Measurements from ENCODE around the gene HNRNPLL.

- no peak for TF ChIP-seq CTCF (IDR thresholded peaks at IDR 0.05; ENCODE audit: low read depth, low read length, missing input control)
- no peak for TF ChIP-seq JUND (IDR thresholded peaks at IDR 0.05)
- no peak for TF ChIP-seq YY1 (IDR thresholded peaks at IDR 0.05)
- no peak for TF ChIP-seq GABPA (IDR thresholded peaks at IDR 0.05 in 1 of 2, conservative IDR thresholded peaks at IDR 0.05 in 1 of 2)
- no peak for TF ChIP-seq SP1 (IDR thresholded peaks at IDR 0.05)
- no peak for TF ChIP-seq FOXA1 (IDR thresholded peaks at IDR 0.05)
- TF ChIP-seq REST (IDR thresholded peaks at IDR 0.05), result no peak
- TF ChIP-seq RAD21 (IDR thresholded peaks at IDR 0.05), result no peak
- TF ChIP-seq ATF3 (IDR thresholded peaks at IDR 0.05), result no peak
These were observed 53.5 kb downstream of the HNRNPLL start for GRCh38 chr2:38549071-38549704.

All from liver (tissue), 3 donors.